HCT116 (cell line): Measurements from ENCODE around the gene RHEB. TPM values are rescaled to one million over a fixed set of nuclear protein-coding genes. Genes with fewer than 3 reads are reported as not detected.

Experiments
- ATAC-seq: fragments of 200-7000 bp; cut with Tn5 transposase; 2 replicates; pipeline ENCODE4 v1.9.1; 2020; ENCODE audit warnings: mild to moderate bottlenecking, moderate library complexity
- BruUV-seq: library from RNA; stranded (reverse); fragments of 400-500 nt; replicated peaks from 2 replicates; lab custom pipeline; 2021; lab: Mats Ljungman, UMichigan
- CTCF ChIA-PET: fragments of 300-600 bp; sonication (Branson Sonifier 250); formaldehyde crosslinking; loops from one replicate; lab custom pipeline; 2021; ENCODE audit warnings: antibody characterized with exemption; lab: Charles Lee
- POLR2A ChIA-PET: fragments of 300-600, 350-600 bp; sonication (Branson Sonifier 250); formaldehyde crosslinking; loops from one replicate; lab custom pipeline; 2021; ENCODE audit warnings: antibody characterized with exemption; lab: Charles Lee
- RAD21 ChIA-PET, 2 experiments: fragments of 300-600 bp; sonication (Branson Sonifier 250); formaldehyde crosslinking; loops; one replicate each; lab custom pipeline; 2023; ENCODE audit warnings: low total read pairs in 2 of 2; ENCODE audit not compliant: uncharacterized antibody in 2 of 2, unreplicated experiment in 2 of 2, low non-redundant PET in 1 of 2; lab: Charles Lee
- DNase-seq: peaks from one replicate; pipeline ENCODE4 v3.0.0-alpha.2; 2010; ENCODE audit warnings: low read depth, low spot score
- H2AFZ ChIP-seq: fragments of 200-600 bp; shearing (Covaris generic), sonication (generic); 2 replicates; pipeline ENCODE4 v1.6.1; 2017; ENCODE audit warnings: low read depth, mixed run types, mixed read lengths, antibody characterized with exemption, low read length; ENCODE audit not compliant: poor library complexity, severe bottlenecking
- H3K27ac ChIP-seq: 2 replicates; pipeline ENCODE4 v1.5.1; 2012; ENCODE audit warnings: low read depth, low read length
- H3K27me3 ChIP-seq: fragments of 200-600 bp; sonication (generic); 2 replicates; pipeline ENCODE4 v1.6.1; 2016; ENCODE audit warnings: mixed run types, low read length, mixed read lengths; ENCODE audit not compliant: insufficient read depth
- H3K36me3 ChIP-seq, 2 experiments: fragments of 200-500 bp in 1 of 2; fragments of 200-600 bp in 1 of 2; sonication (Bioruptor generic) in 1 of 2; sonication (generic) in 1 of 2; 2 replicates each; pipeline versions ENCODE4 v1.5.1 to v1.6.1; 2014 to 2016; ENCODE audit warnings: low read length in 2 of 2, inconsistent platforms in 1 of 2, mixed read lengths in 1 of 2, mixed run types in 1 of 2; ENCODE audit not compliant: insufficient read depth in 2 of 2, control insufficient read depth in 1 of 2
- H3K4me1 ChIP-seq, 2 experiments: fragments of 200-600 bp in 1 of 2; sonication (generic) in 1 of 2; 2 replicates each; pipeline versions ENCODE4 v1.5.1 to v1.6.1; 2012 to 2017; ENCODE audit warnings: low read length in 2 of 2, inconsistent platforms in 1 of 2, mild to moderate bottlenecking in 1 of 2, mixed read lengths in 1 of 2, mixed run types in 1 of 2, moderate library complexity in 1 of 2; ENCODE audit not compliant: insufficient read depth in 2 of 2, control insufficient read depth in 1 of 2
- H3K4me2 ChIP-seq: fragments of 200-600 bp; sonication (generic); 2 replicates; pipeline ENCODE4 v1.6.1; 2017; ENCODE audit warnings: mixed run types, low read length, mixed read lengths
- H3K4me3 ChIP-seq, 2 experiments: fragments of 200-600 bp in 1 of 2; sonication (generic) in 1 of 2; replicated peaks in 1 of 2; 2 replicates each; pipeline ENCODE4 v1.5.1; 2011 to 2016; ENCODE audit warnings: low read length in 2 of 2, control low read depth in 1 of 2, low read depth in 1 of 2, mild to moderate bottlenecking in 1 of 2, mixed read lengths in 1 of 2, mixed run types in 1 of 2
- H3K79me2 ChIP-seq: fragments of 200-600 bp; sonication (generic); 2 replicates; pipeline ENCODE4 v1.6.1; 2017; ENCODE audit warnings: mild to moderate bottlenecking, mixed run types, low read length, moderate library complexity, mixed read lengths; ENCODE audit not compliant: insufficient read depth
- H3K9ac ChIP-seq: fragments of 200-600 bp; sonication (generic); 2 replicates; pipeline ENCODE4 v1.6.1; 2016; ENCODE audit warnings: low read length, mixed read lengths
- H3K9me2 ChIP-seq: fragments of 200-600 bp; sonication (generic), shearing (Covaris generic); 2 replicates; pipeline ENCODE4 v1.6.1; 2017; ENCODE audit warnings: mixed run types, mild to moderate bottlenecking, moderate library complexity; ENCODE audit not compliant: insufficient read depth
- H3K9me3 ChIP-seq, 2 experiments: fragments of 200-500 bp in 1 of 2; fragments of 200-600 bp in 1 of 2; sonication (Bioruptor generic) in 1 of 2; sonication (generic) in 1 of 2; 2 replicates each; pipeline ENCODE4 v1.6.1; 2014 to 2017; ENCODE audit warnings: low read length in 2 of 2, mixed read lengths in 2 of 2, inconsistent platforms in 1 of 2, low read depth in 1 of 2, mild to moderate bottlenecking in 1 of 2, mixed run types in 1 of 2, moderate library complexity in 1 of 2; ENCODE audit not compliant: control insufficient read depth in 1 of 2, insufficient read depth in 1 of 2
- H4K20me1 ChIP-seq: fragments of 200-600 bp; sonication (generic), shearing (Covaris generic); 2 replicates; pipeline ENCODE4 v1.6.1; 2017; ENCODE audit warnings: mixed run types, mild to moderate bottlenecking, moderate library complexity; ENCODE audit not compliant: insufficient read depth
- ATF3 ChIP-seq: IDR thresholded peaks from 2 replicates; pipeline ENCODE4 v1.6.1; 2012
- CEBPB ChIP-seq: IDR thresholded peaks from 2 replicates; pipeline ENCODE4 v1.6.1; 2012; ENCODE audit warnings: low read depth
- CTCF ChIP-seq, 3 experiments: fragments of 200-600 bp in 1 of 3; sonication (generic) in 1 of 3; IDR thresholded peaks in 2 of 3; conservative IDR thresholded peaks in 1 of 3; 2 replicates each; pipeline ENCODE4 v1.5.1; 2012 to 2017; ENCODE audit warnings: low read depth in 2 of 3, low read length in 2 of 3, antibody characterized with exemption in 1 of 3, borderline replicate concordance in 1 of 3, control low read depth in 1 of 3, mild to moderate bottlenecking in 1 of 3, mixed read lengths in 1 of 3, mixed run types in 1 of 3, moderate library complexity in 1 of 3; ENCODE audit not compliant: insufficient read depth in 1 of 3
- EZH2 ChIP-seq: fragments of 200-600 bp; sonication (generic); IDR thresholded peaks from 2 replicates; pipeline ENCODE4 v1.6.1; 2017; ENCODE audit warnings: antibody characterized with exemption, mixed run types
- FOSL1 ChIP-seq: IDR thresholded peaks from 2 replicates; pipeline ENCODE4 v1.6.1; 2012; ENCODE audit warnings: low read depth
- POLR2A ChIP-seq: IDR thresholded peaks from 2 replicates; pipeline ENCODE4 v1.7.0; 2011; ENCODE audit warnings: borderline replicate concordance; ENCODE audit not compliant: insufficient read depth, insufficient read length; ENCODE audit errors: extremely low read depth
- POLR2AphosphoS5 ChIP-seq: IDR thresholded peaks from 2 replicates; pipeline ENCODE4 v1.6.1; 2011; ENCODE audit warnings: mild to moderate bottlenecking, low read depth, low read length, moderate library complexity
- RAD21 ChIP-seq: IDR thresholded peaks from 2 replicates; pipeline ENCODE4 v1.6.1; 2012; ENCODE audit warnings: low read depth, mild to moderate bottlenecking
- SRF ChIP-seq: IDR thresholded peaks from 2 replicates; pipeline ENCODE4 v1.6.1; 2012; ENCODE audit warnings: low read depth
- TCF7L2 ChIP-seq: IDR thresholded peaks from 2 replicates; pipeline ENCODE4 v1.7.0; 2011; ENCODE audit warnings: borderline replicate concordance, inconsistent platforms; ENCODE audit not compliant: insufficient read depth, insufficient read length; ENCODE audit errors: extremely low read depth
- YY1 ChIP-seq: IDR thresholded peaks from 2 replicates; pipeline ENCODE4 v1.6.1; 2011; ENCODE audit warnings: low read length, low read depth, moderate library complexity, mild to moderate bottlenecking; ENCODE audit not compliant: insufficient replicate concordance; ENCODE audit errors: extremely low read depth
- ZBTB33 ChIP-seq: IDR thresholded peaks from 2 replicates; pipeline ENCODE4 v1.6.1; 2011; ENCODE audit warnings: mild to moderate bottlenecking, low read length, moderate library complexity; ENCODE audit not compliant: insufficient replicate concordance; ENCODE audit errors: extremely low read depth
- ZFX ChIP-seq: fragments of 450-650 bp; IDR thresholded peaks from 2 replicates; pipeline ENCODE4 v1.6.1; 2017
- ZNF274 ChIP-seq: fragments of 200-500 bp; sonication (Bioruptor generic); IDR thresholded peaks from 2 replicates; pipeline ENCODE4 v1.6.1; 2014; ENCODE audit warnings: mild to moderate bottlenecking, low read depth, low read length, inconsistent platforms
- intact Hi-C: fragments of 100-400 bp; cut with micrococcal nuclease; formaldehyde crosslinking; loops from 2 replicates; pipeline ENCODE4 v1.10.0; 2022
- total RNA-seq: library from RNA; stranded (reverse); gene quantifications from one replicate; pipeline ENCODE4 v1.2.1, GENCODE V29; 2021; ENCODE audit not compliant: unreplicated experiment

RHEB gene
- total RNA-seq, 1 experiment from 2014 or later = 114 TPM

- H2AFZ ChIP-seq = no peak overlapping the region
- POLR2A ChIA-PET = interaction anchor here (1.1 kb wide), 1 partner anchor 29 kb away, joined by 5 read pairs; no protein-coding TSS in a partner anchor
- CTCF ChIA-PET = no interaction called here
Measured at GRCh38 chr7:151489498-151489897, 30.2 kb downstream of the RHEB start.

GRCh38 chr7:151488096-151488495 is 31.6 kb downstream of the RHEB start:
- H3K36me3 ChIP-seq = peaks cover 30 to 42% of the 10 kb centered on the region in 2 experiments
- no TSS peak for BruUV-seq
- no peaks in the 10 kb centered on the region for H3K27me3 ChIP-seq
- TF ChIP-seq POLR2A (no peak), EZH2 (no peak), ZFX (no peak), CEBPB (no peak), FOSL1 (no peak), POLR2AphosphoS5 (no peak), ATF3 (no peak), ZNF274 (no peak), ZBTB33 (no peak), TCF7L2 (no peak), CTCF (IDR thresholded peaks at IDR 0.05 in 2 of 3, conservative IDR thresholded peaks at IDR 0.05 in 1 of 3; ENCODE audit: borderline replicate concordance in 1 of 3, insufficient read depth in 1 of 3, low read depth in 2 of 3, low read length in 2 of 3) (no peak), RAD21 (no peak), SRF (no peak)
- TF ChIP-seq, all 23 proteins: peak for 0
- H3K9me2 ChIP-seq = no peaks in the 10 kb centered on the region
- ChIA-PET CTCF (no interaction called here), POLR2A (interaction anchor here (1.1 kb wide), 1 partner anchor 28 kb away, joined by 5 read pairs; no protein-coding TSS in a partner anchor), RAD21 (no interaction called here)
- H3K9me3 ChIP-seq = no peaks in the 10 kb centered on the region
- H3K9ac ChIP-seq = no peak overlapping the region
- no peak overlapping the region for H3K4me2 ChIP-seq
- H3K27ac ChIP-seq = no peak overlapping the region
- peaks cover 28 to 58% of the 10 kb centered on the region in 2 experiments for H3K4me1 ChIP-seq
- H3K4me3 ChIP-seq = no peak overlapping the region
- H4K20me1 ChIP-seq = no peaks in the 10 kb centered on the region
- intact Hi-C loops = no loop called here
- H2AFZ ChIP-seq = no peak overlapping the region
- peaks cover 100% of the 10 kb centered on the region for H3K79me2 ChIP-seq
- ATAC-seq = no peak
- no peak for DNase-seq

More at GRCh38 chr7:151489498-151489897, 30.2 kb downstream of the RHEB start:
- BruUV-seq = no TSS peak
- H3K9me3 ChIP-seq = no peaks in the 10 kb centered on the region
- no peaks in the 10 kb centered on the region for H3K27me3 ChIP-seq
- DNase-seq = no peak
- RAD21 ChIA-PET = no interaction called here
- ATAC-seq = no peak
- H3K4me2 ChIP-seq = no peak overlapping the region
- no peak overlapping the region for H3K4me3 ChIP-seq
- H3K36me3 ChIP-seq = peaks cover 26 to 36% of the 10 kb centered on the region in 2 experiments
- H3K27ac ChIP-seq = no peak overlapping the region
- H3K9ac ChIP-seq = no peak overlapping the region
- H3K9me2 ChIP-seq = no peaks in the 10 kb centered on the region
- H4K20me1 ChIP-seq = peaks cover 3% of the 10 kb centered on the region; the same call in 1 of the 2 replicates
- intact Hi-C loops = no loop called here
- peaks cover 20 to 58% of the 10 kb centered on the region in 2 experiments for H3K4me1 ChIP-seq
- no peak for TF ChIP-seq YY1
- TF ChIP-seq, all 23 proteins: peak for 0
- peaks cover 100% of the 10 kb centered on the region for H3K79me2 ChIP-seq
